Dermis blood vessel endothelial cell (primary cell): ENCODE results near the gene PTPA. TPM values are rescaled to one million over a fixed set of nuclear protein-coding genes. Genes with fewer than 3 reads are reported as not detected.

ENCODE experiments used
- DNase-seq: peaks from one replicate; pipeline ENCODE4 v3.0.0; 2010
- total RNA-seq: library from RNA; depleted of rRNA; stranded (reverse); fragments of >200 nt; gene quantifications from 2 replicates; pipeline ENCODE4 v1.2.3, GENCODE V29; 2014

PTPA gene
- total RNA-seq = 80.0 and 145 TPM in 2 replicates

GRCh38 chr9:129110740-129111527 lies at the start of gene PTPA, which contains the start of gene CRAT:
PTPA (plus strand) TSS chr9:129111415; CDS start chr9:129111601, 186 bp downstream.
CRAT (minus strand) TSS chr9:129110793; CDS start chr9:129110509, 284 bp downstream.
- peak; percentile 97 for DNase-seq

DNA sequence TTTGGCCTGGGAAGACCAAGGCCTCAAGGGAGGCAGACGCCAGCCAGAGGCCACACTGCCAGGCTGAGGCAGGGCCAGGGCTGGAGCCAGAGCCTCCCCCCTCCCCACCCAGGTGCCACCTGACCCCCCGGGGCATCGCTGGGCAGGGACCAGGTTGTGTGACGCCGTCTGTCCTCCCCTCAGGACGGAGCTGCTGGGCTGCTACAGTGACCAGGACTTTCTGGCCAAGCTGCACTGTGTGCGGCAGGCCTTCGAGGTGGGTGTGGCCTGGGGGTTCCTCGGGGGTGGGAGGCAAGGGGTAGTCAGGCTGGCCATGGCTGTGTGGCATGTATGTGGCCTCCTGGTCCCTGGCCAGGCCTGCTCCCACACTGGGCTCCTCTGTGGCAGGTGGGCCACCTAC lies 48.2 kb upstream of the PTPA start:
- no peak for DNase-seq

DNA sequence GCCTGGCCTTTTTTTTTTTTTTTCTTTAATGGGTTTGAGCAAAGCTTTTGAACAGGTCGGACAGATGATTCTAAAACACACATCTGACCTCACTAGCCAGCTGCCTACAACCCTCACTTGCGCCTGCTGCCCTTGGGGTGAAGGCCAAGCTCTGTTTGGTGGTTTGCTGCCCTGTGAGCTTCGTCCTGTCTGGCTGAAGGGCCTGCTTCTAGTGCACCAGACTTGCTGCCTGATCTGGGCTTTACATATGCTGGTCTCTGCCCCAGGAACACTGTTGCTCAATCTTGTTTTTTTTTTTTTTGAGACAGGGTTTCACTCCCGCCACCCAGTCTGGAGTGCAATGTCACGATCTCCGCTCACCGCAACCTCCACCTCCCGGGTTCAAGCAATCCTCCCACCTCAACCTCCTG lies 46.7 kb upstream of the PTPA start:
- DNase-seq = no peak

DNA sequence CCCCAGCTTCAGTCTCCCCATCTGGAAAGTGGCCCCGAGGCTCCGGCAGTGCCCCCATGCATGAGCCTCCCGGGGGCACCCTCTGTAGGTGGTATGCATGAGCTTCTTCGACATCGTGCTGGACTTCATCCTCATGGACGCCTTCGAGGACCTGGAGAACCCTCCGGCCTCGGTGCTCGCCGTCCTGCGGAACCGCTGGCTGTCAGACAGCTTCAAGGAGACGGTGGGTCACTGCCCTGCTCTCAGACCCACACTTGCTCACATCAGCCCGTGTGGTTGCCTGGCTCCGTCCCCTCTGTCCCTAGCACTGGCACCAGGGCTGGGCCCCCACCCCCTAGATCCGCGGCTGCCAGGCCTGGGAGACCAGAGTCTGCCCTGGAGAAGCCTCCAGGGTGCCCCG lies 43.1 kb upstream of the PTPA start:
- DNase-seq = no peak

DNA sequence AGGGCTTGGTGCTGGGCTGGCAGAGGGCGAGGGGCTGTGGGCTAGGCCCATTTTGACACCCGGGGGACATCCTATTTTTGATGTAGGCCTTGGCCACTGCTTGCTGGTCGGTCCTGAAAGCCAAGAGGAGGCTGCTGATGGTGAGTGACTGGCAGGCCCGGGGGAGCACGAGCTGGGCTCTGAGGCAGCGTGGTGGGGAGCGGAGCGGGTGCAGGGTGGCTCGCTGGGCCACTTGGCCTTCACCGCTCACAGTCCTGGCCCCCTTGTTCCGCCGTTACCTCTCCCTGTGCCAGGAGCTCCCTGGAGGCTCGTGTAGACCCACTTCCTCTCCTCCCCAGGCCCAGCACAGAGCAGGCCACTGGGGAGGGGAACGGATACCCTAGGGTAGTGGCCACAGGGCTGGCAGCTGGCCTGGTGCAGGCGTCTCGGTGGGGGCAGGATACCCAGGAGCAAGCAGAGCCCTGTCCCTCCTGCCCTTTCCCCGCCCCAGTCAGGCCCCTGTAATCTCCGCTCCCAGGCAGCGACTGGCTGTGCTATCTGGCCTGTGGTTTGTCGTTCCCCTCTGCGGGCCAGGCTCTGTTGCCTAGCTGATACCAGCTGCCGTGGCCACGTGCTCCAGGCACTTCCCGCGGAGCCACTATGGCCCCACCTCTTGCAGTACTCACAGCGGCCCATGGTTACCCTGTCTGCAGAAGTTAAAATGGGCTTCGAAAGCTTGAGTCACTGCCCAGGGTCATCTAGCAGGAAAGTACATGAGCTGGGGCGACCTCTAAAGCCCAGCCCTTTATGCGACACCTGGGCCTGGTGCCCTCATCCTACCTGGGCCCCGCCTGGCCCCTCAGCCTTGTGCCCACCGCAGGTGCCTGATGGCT lies 42.0 kb upstream of the PTPA start:
- no peak for DNase-seq

DNA sequence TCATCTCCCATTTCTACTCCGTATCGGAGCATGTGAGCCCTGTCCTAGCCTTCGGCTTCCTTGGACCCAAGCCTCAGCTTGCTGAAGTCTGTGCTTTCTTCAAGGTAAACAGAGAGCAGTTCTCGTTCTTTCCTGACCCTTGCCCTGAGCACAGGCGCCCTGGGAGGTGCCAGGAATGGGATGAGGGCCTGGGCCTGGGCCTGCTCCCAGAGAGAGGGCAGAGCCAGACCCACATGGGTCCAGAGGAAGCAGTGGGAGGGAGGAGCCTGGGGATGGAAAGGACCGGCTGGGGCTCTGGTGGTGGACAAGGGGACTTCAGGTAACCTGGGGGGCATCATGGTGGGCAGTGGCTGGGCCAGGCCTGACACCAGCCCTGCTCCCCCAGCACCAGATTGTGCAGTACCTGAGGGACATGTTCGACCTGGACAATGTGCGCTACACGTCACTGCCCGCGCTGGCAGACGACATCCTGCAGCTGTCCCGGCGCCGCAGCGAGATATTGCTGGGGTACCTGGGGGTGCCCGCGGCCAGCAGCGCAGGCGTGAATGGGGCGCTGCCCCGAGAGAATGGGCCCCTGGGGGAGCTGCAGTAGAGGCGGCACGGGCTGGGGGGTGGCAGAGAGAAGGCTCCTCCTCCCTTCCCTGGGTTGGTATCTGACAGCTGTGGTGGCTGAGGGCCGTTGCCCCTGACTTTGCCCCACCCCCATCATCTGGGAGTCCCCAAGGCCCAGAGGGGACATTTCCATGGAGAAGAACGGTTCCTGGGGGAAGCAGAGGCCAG lies 41.2 kb upstream of the PTPA start:
- DNase-seq = no peak

GRCh38 chr9:129070696-129071525 lies 40.3 kb upstream of the PTPA start:
- no peak for DNase-seq

- DNase-seq = no peak
Measured at GRCh38 chr9:129071526-129072126, 39.6 kb upstream of the PTPA start.

- no peak for DNase-seq
Measured at GRCh38 chr9:129072171-129072570, 39.0 kb upstream of the PTPA start.

DNA sequence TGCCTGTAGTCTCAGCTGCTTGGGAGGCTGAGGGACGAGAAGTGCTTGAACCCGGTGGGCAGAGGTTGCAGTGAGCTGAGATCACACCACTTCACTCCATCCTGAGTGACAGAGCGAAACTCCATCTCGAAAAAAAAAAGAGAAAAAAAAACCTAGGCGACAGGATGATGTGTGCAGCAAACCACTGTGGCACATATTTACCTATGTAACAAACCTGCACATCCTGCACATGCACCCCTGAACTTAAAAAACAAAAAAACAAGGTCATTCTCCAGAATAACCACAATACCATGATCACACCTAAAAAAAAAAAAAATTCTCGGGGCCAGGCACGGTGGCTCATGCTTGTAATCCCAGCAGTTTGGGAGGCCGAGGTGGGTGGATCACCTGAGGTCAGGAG lies 37.8 kb upstream of the PTPA start:
- DNase-seq = no peak

GRCh38 chr9:129074106-129074505 lies 37.1 kb upstream of the PTPA start:
- DNase-seq = no peak

GRCh38 chr9:129075996-129076639 lies 35.1 kb upstream of the PTPA start:
- DNase-seq = no peak

DNA sequence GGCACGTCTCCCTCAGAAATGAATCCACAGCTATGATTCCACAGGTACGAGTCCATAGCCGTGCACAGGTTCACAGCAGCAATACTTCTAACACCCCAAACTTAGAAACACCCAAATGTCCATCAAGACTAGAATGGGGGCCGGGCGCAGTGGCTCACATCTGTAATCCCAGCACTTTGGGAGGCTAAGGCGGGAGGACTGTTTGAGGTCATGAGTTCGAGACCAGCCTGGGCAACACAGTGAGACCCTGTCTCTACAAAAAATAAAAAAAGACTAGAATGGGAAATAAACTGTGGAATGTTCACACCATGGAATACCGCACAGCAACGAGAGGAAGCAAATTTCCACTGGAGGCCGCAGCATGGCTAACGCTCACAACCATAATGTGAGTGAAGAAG lies 34.6 kb upstream of the PTPA start:
- no peak for DNase-seq

- no peak for DNase-seq
Measured at GRCh38 chr9:129077236-129077635, 34.0 kb upstream of the PTPA start.

DNA sequence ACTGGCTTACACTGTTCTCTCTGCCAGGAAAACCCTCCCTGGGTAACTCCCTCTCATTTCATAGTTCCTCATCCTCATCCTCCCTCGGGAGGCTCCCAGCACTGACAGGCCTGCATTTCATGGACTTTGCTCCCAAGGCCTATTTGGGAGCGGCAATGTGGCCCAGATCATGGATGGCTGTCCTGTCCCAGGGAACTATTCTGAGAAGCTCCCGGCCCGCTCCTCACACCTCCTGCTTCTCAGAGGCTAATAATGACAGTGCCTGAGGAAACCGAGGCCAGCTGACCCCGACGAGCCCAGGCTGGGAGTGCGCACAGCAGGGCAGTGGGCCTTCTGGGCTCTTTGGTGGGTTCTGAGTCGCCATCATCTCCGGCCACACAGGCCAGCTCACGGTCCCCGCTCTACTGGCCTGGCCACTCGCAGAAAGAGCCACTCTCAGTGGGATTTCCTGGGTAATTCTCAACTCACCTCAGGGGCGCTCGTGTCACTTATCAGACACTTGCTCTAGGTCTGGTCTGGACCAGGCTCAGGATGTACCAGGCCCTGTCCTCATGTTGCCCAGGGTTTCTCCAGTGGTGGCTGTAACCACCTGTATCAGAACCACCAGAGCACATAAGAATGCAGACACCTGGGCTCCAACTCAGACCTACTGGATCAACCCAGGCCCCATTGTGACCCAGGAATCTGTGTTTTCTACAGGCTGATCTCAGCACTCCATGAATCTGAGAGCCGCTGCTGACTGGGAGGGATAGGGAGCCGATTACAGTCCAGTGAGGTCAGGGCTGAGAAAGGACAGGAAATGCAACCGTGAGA lies 32.3 kb upstream of the PTPA start:
- no peak for DNase-seq

GRCh38 chr9:129079829-129080228 lies 31.4 kb upstream of the PTPA start:
- DNase-seq = no peak

- DNase-seq = no peak
Measured at GRCh38 chr9:129080298-129080600, 31.0 kb upstream of the PTPA start.

DNA sequence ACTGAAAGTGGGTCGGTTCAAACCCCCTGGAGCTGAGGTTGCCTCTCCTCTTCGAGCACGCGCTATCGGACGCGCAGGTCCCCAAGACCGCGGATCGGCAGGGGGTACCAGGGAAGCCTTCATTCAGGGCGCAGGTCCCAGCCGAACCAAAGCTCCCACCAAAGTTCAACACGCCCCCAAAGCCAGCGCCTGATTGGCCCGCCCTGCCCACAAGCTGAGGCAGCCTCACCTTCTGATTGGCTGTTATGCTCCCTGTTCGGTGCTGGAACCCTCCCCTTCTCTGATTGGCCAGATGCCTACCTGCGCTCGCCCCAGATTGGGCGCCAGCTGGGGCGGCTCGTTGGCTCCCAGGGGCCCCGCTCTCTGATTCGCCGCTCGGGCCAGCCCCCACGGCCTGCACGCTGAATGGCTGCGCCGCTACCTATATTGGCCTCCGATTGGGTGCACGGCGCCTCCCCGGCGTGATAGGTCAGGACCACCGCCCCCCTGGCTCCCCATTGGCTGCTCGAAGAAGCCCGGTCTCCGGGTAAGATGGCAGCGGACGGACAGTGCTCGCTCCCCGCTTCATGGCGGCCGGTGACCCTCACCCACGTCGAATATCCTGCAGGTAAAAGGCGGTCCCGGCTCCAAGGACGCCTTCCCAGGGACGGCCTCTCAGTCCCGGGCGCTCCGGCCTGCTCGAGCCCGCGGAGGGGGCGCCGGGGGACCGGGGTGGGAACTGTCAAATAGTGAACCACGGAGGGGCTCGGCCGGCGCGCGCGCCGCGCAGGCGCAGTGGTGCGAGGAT lies 30.4 kb upstream of the PTPA start, which contains the start of gene DOLPP1:
Gene DOLPP1, plus strand, starts transcription at position 511 of the 787 bp plus-strand sequence. Its CDS starts 21 bp downstream, at position 532.
- peak; percentile 100 for DNase-seq

GRCh38 chr9:129081388-129081904 lies 29.8 kb upstream of the PTPA start:
- DNase-seq = no peak
